Kidney glomerular epithelial cell (primary cell): ENCODE data around the gene CCDC33.

Experiments
- DNase-seq: peaks from one replicate; lab custom pipeline; 2025; lab: John Stamatoyannopoulos, UW

The CCDC33 gene

DNA sequence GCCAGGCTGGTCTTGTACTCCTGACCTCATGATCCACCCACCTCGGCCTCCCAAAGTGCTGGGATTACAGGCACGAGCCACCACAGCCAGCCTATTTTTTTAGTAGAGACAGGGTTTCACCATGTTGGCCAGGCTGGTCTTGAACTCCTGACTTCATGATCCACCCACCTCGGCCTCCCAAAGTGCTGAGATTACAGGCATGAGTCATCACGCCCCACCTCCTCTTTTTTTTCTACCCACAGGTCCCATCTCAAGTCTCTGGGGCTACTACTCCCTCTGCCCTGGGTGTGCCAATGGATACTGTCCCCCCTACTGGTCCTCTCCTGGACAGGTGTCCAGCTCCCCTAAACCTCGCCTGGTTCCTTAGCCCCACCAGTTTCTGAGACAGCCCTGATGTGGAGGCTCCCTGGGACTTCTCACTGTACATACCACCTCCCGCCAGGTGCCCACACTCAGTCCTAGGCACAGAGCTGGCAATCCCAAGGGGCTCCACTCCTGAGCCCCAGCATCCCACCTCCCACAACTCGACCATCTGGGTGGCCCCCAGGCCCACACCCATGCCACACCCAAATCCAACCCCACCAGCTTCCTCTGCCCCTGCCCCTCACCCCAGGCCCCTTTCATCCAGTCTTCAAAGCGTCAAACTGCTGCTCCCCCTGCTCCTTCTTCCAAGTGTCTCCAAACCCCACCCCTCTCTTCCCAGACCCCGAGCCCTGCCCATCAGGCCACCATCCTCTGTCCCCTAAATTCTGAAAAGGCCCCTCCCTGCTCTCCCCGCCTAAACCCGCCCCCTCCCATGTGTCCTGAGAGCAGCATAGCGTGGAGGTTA lies 144.4 kb downstream of the CCDC33 start:
- no peak for DNase-seq

DNA sequence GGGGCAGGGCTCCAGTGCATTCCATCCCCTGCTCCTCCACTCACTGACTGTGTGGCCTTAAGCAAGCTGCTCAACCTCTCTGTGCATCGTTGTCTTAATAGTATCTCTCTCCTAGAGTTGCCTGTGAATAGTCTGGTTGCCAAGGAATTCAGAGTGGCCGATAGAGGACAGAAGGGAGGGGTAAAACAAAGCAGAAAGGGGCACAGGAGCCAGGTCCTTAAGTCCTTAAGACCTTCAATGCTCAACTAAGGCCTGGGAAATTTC lies 145.0 kb downstream of the CCDC33 start:
- no peak for DNase-seq

DNA sequence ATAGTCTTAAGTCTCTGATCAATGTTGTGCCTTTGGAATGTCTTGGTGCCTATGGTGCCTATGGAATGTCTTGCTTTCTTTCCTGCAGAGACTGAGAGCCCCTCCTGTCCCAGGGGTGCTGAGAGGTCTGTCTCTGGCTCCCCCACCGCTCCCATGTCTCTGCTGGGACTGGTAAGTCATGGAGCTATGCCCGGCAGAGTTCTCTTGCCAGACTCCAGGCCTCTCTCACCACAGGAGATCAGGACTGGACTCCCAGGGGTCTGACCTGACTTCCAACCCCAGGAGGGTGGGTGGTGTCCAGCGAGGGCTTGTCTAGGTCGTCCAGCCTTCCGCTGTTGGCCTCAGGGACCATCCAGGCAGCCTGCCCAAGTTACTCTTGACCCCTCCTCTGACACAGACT lies 145.4 kb downstream of the CCDC33 start:
- no peak for DNase-seq

DNA sequence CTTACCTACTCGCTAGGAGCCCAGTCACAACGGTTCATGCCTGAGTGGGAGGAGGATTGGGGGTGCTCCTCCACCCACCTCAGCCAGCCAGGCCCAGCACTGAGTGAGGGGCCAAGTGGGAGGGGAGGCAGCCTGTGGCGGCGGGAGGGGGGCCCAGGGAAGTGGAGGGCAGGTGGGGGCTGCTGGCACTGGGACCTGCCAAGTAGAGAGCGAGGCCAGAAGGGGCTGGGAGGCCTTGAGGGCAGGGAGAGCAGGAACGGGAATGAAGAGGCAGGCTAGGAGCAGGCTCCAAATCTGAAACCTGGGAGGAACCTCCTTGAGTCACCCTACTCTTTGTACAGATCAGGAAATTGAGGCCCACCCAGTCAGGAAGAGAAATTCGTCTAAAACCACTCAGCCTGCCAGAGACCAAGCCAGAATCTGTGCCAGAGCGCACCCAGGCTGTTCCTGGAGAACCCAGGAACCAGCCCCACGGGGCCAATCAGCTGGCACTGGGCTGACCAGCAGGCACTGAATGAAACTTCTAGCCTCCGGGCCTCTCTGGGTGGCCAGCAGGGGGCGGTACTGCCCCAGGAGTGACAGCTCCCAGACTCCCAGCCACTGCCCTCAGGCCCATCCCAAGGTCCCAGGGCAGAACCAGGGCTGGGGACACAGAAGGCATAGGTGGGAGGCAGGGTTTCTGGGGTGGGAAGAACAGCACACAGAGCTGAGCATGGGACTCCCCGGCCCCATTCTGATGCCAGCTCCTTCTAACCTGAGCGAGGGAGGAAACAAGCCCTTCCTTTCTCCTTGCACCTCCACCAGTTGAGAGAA lies 146.1 kb downstream of the CCDC33 start:
- DNase-seq: peak; percentile 73

DNA sequence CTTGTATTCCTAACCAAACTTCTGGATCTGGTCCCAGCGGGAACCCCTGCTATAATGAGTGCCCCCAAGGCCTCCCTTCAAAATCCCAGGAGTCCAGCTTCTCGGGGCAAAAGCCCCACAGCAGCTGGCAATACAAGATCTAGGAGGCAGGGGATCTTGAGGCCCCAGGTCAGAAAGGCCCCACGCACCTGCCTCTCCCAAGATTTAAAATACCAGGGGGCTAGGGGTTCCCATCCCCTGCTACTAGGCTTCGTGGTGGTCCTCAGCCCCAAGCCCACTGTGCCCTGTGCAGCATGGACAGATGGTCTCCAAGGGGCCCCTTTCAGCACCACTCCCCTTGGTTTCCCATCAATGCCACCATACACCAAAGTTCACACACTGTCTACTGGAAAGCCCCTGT lies 147.2 kb downstream of the CCDC33 start:
- no peak for DNase-seq

DNA sequence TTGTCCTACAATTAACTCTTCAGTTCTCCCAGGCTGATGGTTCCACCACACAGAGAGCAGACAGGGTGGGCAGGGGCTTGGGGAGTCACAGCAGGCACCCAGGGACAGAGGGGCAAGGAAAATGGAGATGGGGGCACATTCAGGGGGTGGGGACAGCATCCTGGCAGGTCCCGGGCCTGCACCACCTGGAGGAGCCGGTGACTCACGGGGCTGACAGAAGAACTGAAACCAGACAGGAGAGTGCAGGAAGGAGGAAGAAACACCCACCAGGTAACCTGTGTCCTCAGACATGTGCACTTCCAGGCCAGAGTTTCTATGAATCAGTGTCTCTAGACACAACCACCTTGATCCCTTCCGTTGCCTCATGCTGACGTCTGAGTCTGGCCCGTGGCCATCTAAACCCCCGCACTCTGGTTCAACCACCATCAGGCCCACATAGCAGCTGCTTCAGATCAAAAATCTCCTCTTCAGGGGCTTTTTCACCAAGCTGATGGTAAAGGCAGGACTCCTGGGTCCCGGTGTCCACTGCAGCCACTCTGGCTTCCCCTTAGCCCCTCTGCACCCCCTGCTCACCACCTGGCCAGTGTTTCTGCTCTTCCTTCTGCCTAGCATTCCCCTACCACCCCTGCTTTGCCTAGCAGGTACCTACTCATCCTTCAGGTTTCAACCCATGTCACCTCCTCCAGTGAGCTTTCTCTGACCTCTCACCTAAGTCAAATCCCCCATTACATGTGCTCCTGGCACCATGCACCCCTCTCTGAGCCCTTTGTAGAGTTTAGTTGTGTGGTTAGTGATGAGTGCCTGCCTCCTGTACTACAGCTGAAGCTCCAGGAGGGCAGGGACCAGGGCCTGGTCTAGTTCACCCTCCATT lies 147.8 kb downstream of the CCDC33 start:
- peak; percentile 82 for DNase-seq

DNA sequence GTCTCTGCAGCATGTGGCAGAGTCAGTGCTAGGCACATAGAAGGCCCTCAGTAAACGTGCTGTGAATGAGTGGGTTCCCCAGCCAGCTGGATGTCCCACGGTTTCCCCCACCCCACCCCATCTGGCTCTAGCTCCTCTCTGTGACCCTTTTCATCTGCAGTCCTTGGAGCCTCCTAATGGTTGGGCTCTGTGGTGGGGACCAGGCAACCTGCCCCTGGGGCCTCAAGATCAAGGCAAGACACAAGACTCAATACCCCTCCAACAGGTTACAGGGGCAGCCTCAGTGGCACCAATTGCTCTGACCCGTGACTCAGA lies 148.4 kb downstream of the CCDC33 start:
- DNase-seq: no peak

DNA sequence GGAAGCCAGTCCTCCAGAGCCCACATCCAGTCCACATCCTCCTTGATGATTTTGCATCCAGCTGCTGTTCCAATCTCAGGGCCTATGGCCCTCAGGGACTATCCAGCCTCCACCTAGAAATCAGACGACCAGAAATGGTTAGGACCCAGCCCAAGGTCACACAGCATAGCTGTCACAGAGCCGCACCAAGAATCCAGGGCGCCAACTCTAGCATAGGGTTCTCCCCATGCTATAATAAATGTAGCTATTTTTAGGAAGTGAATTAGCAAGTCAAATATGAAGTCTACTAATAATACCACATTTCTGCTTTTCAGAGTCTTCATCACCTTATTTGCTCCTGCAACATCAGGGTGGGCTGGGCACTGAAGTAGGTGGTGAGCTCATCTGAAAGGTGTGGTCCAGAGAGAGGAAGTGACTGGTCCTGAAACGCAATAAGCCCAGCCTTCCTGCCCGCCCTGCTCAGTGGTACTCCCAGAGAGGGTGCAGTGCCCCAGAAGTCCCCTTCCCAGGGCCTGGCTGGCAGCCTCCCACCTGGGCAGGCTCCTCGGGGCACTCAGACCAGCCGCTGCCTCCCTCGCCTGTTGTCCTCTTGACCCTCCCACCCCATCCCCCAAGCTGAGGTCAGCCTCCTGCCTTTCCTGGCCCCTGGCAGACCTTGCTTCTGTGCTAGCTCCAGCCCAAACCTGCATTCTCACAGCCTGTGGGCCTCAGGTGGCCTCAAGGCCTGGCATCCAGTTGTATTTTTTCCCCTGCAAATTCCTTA lies 148.9 kb downstream of the CCDC33 start:
- peak; percentile 64 for DNase-seq

DNA sequence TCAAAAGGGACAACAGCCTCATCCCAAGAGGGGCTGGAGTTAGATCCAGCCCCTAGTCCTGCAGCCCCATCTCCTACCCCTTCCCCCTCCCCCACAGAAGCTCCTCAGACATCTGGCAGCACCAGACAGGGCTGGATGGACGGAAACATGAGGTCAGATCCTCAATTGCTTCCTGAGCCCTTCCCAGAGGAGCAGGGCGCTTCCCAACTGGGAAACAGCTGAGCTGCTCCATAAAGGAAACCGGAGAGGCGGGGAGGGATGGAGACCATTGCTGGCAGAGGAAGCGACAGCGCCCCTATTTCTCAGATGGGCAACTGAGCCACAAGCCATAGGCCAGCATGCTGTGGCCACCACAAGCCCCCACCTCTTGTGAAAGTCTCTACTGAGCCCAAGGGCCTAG lies 149.6 kb downstream of the CCDC33 start:
- no peak for DNase-seq
